GM10248 (cell line): Measurements from ENCODE around the gene RPS19.

Experiments used
- CTCF ChIA-PET: fragments of 300-600 bp; sonication (Branson Sonifier 250); formaldehyde crosslinking; extraction: SDS; loops from one replicate; lab custom pipeline; 2021; ENCODE audit warnings: antibody characterized with exemption; lab: Yijun Ruan, JAX
- POLR2A ChIA-PET: fragments of 350-650 bp; sonication (Branson Sonifier 250); formaldehyde crosslinking; extraction: SDS; loops from one replicate; lab custom pipeline; 2020; ENCODE audit warnings: antibody characterized with exemption; lab: Yijun Ruan, JAX
- DNase-seq: peaks from one replicate; pipeline ENCODE4 v3.0.0; 2012; ENCODE audit errors: extremely low spot score
- CTCF ChIP-seq: IDR thresholded peaks from 2 replicates; pipeline ENCODE4 v1.5.1; 2012; ENCODE audit warnings: mild to moderate bottlenecking, low read depth; ENCODE audit errors: extremely low read depth, missing control alignments, control extremely low read depth

Gene RPS19

GRCh38 chr19:41886761-41887710 is 27.0 kb downstream of the RPS19 start:
- POLR2A ChIA-PET, result interaction anchor here (0.6 to 1.7 kb wide), 9 partner anchors 12 to 58 kb away, joined by 3 to 7 read pairs (median 4); partner anchors contain the start of genes ERFL and RPS19
- peak; percentile 62 for DNase-seq
- CTCF ChIA-PET, result interaction anchor here (0.7 to 8.2 kb wide), 10 partner anchors 9 to 65 kb away, joined by 3 to 60 read pairs (median 4); no protein-coding TSS in a partner anchor
- no peak for TF ChIP-seq CTCF

- peak; percentile 75 for DNase-seq
- peak; percentile 62 for TF ChIP-seq CTCF
- POLR2A ChIA-PET, result interaction anchor here (0.6 to 1.7 kb wide), 4 partner anchors 12 to 57 kb away, joined by 3 to 4 read pairs (median 3); no protein-coding TSS in a partner anchor
- CTCF ChIA-PET, result interaction anchor here (1.1 to 8.2 kb wide), 9 partner anchors 13 to 64 kb away, joined by 3 to 60 read pairs (median 4); no protein-coding TSS in a partner anchor
Observed at GRCh38 chr19:41887711-41888382, 27.8 kb downstream of the RPS19 start.

GRCh38 chr19:41888926-41889325 is 28.9 kb downstream of the RPS19 start:
- no peak for DNase-seq
- ChIA-PET POLR2A (interaction anchor here (1.2 kb wide), 1 partner anchor 54 kb away, joined by 3 read pairs; no protein-coding TSS in a partner anchor), CTCF (interaction anchor here (1.1 to 8.2 kb wide), 5 partner anchors 13 to 54 kb away, joined by 3 to 60 read pairs (median 3); no protein-coding TSS in a partner anchor)
- no peak for TF ChIP-seq CTCF

- no peak for DNase-seq
- ChIA-PET POLR2A (interaction anchor here (0.7 kb wide), 2 partner anchors 10 to 22 kb away, joined by 4 read pairs; no protein-coding TSS in a partner anchor), CTCF (no interaction called here)
- no peak for TF ChIP-seq CTCF
Observed at GRCh38 chr19:41889896-41890295, 29.8 kb downstream of the RPS19 start.

- TF ChIP-seq CTCF, result no peak
- POLR2A ChIA-PET, result no interaction called here
- DNase-seq, result no peak
- CTCF ChIA-PET, result no interaction called here
Observed at GRCh38 chr19:41890936-41891335, 30.9 kb downstream of the RPS19 start.

- no peak for TF ChIP-seq CTCF
- CTCF ChIA-PET, result interaction anchor here (1.4 to 2.0 kb wide), 2 partner anchors 20 to 37 kb away, joined by 3 to 9 read pairs; no protein-coding TSS in a partner anchor
- POLR2A ChIA-PET, result no interaction called here
- no peak for DNase-seq
Observed at GRCh38 chr19:41892173-41892902, 32.3 kb downstream of the RPS19 start.
